MCF 10A (cell line): ENCODE measurements around the gene ZNF341. TPM values are rescaled to one million over a fixed set of nuclear protein-coding genes. Genes with fewer than 3 reads are reported as not detected.

Experiments used
- BruUV-seq: library from RNA; stranded (reverse); fragments of 400-500 nt; replicated peaks from 2 replicates; lab custom pipeline; 2021; lab: Mats Ljungman, UMichigan
- CTCF ChIA-PET: fragments of 300-600 bp; sonication (Branson Sonifier 250); formaldehyde crosslinking; extraction: SDS; loops from one replicate; lab custom pipeline; 2021; ENCODE audit warnings: antibody characterized with exemption, inconsistent platforms; lab: Yijun Ruan, JAX
- POLR2A ChIA-PET: fragments of 300-600, 350-650 bp; sonication (Branson Sonifier 250); formaldehyde crosslinking; extraction: SDS; loops from one replicate; lab custom pipeline; 2020; ENCODE audit warnings: antibody characterized with exemption, inconsistent platforms; lab: Yijun Ruan, JAX
- DNase-seq: peaks from one replicate; pipeline ENCODE4 v3.0.0-alpha.2; 2018; ENCODE audit not compliant: unreplicated experiment
- H3K27ac Mint-ChIP-seq: one replicate; pipeline ENCODE4 v1.8.0; 2022; ENCODE audit warnings: mild to moderate bottlenecking, low read depth, mixed read lengths; ENCODE audit not compliant: unreplicated experiment
- H3K27me3 Mint-ChIP-seq: one replicate; pipeline ENCODE4 v1.8.0; 2022; ENCODE audit warnings: mixed read lengths; ENCODE audit not compliant: insufficient read depth, unreplicated experiment
- H3K36me3 Mint-ChIP-seq: one replicate; pipeline ENCODE4 v1.8.0; 2022; ENCODE audit warnings: mild to moderate bottlenecking, moderate library complexity, mixed read lengths; ENCODE audit not compliant: insufficient read depth, unreplicated experiment
- H3K4me1 Mint-ChIP-seq: one replicate; pipeline ENCODE4 v1.8.0; 2022; ENCODE audit warnings: mixed read lengths; ENCODE audit not compliant: insufficient read depth, unreplicated experiment
- H3K4me3 Mint-ChIP-seq: one replicate; pipeline ENCODE4 v1.8.0; 2022; ENCODE audit warnings: mild to moderate bottlenecking, moderate library complexity, mixed read lengths; ENCODE audit not compliant: unreplicated experiment
- H3K9me3 Mint-ChIP-seq: one replicate; pipeline ENCODE4 v1.8.0; 2022; ENCODE audit warnings: mixed read lengths; ENCODE audit not compliant: unreplicated experiment
- intact Hi-C: fragments of 100-400 bp; cut with micrococcal nuclease; formaldehyde crosslinking; loops from 2 replicates; pipeline ENCODE4 v1.14.1; 2022
- total RNA-seq: library from RNA; stranded (reverse); gene quantifications from 2 replicates; pipeline ENCODE4 v1.2.3, GENCODE V29; 2022
- TF ChIP-seq, protein P1 (sequence below): fragments of 200-600 bp; IDR thresholded peaks from one replicate; pipeline ENCODE4 v1.8.0; 2022; ENCODE audit warnings: antibody characterized with exemption, mild to moderate bottlenecking; ENCODE audit not compliant: unreplicated experiment

ZNF341 gene
- total RNA-seq, 1 experiment from 2014 or later: 2.0 TPM

DNA sequence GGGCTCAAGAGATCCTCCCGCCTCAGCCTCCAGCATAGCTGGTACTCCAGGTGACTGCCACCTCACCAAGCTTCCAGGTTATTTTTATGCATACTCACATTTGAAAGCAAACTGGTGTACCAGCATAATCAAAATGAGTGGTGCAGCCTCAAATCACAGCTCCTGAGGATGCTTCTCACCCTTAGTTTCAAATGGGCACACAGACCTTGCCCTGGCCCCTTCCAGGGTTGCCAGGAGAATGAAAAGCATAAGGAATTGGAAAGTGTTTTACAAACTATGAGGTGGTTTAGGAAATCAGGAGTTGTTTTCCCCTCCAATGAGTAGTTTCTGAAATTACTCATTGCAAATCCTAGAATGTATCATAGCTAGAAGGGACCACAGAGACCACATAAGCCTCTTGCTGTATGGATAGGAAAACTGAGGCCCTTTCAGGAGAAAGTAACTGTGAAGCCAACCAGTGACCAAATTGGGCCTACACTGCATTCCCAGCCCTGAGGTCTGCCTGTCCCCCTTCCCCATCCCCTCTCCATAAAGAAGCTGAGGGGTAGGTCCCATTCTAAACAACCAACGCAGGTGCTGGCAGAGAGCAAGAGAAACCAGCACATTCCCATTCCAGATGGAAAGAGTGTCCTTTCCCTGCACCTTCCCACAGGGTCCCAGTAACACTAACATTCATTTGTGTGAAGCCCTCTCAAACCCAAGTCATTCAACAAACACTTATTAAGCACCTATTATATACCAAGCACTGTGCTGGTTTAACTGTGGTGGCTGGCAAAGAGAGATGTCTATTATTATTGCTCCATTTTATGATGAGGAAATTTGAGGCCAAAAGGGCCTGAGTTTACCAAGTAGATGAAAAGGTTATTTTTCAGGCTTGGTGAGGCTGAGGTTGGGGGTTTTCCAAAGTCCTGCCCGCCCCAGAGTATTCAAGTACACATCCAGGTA lies 43.5 kb upstream of the ZNF341 start:
- peaks cover 4% of the 10 kb centered on the region for H3K36me3 Mint-ChIP-seq
- ChIA-PET POLR2A (interaction anchor here (0.7 kb wide), 1 partner anchor 217 kb away, joined by 3 read pairs; no protein-coding TSS in a partner anchor), CTCF (interaction anchor here (0.7 to 2.2 kb wide), 2 partner anchors 20 to 32 kb away, joined by 4 to 7 read pairs; partner anchors contain the start of gene PXMP4)
- intact Hi-C loops: loop anchor here (10.0 kb wide), 1 partner anchor 127 kb away; the partner anchor contains the start of gene CHMP4B
- H3K27ac Mint-ChIP-seq: no peak overlapping the region
- peaks cover 13% of the 10 kb centered on the region for H3K4me1 Mint-ChIP-seq
- no TSS peak for BruUV-seq
- TF ChIP-seq, protein P1, sequence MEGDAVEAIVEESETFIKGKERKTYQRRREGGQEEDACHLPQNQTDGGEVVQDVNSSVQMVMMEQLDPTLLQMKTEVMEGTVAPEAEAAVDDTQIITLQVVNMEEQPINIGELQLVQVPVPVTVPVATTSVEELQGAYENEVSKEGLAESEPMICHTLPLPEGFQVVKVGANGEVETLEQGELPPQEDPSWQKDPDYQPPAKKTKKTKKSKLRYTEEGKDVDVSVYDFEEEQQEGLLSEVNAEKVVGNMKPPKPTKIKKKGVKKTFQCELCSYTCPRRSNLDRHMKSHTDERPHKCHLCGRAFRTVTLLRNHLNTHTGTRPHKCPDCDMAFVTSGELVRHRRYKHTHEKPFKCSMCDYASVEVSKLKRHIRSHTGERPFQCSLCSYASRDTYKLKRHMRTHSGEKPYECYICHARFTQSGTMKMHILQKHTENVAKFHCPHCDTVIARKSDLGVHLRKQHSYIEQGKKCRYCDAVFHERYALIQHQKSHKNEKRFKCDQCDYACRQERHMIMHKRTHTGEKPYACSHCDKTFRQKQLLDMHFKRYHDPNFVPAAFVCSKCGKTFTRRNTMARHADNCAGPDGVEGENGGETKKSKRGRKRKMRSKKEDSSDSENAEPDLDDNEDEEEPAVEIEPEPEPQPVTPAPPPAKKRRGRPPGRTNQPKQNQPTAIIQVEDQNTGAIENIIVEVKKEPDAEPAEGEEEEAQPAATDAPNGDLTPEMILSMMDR: no peak
- H3K9me3 Mint-ChIP-seq: no peaks in the 10 kb centered on the region
- H3K4me3 Mint-ChIP-seq: no peak overlapping the region
- H3K27me3 Mint-ChIP-seq: no peaks in the 10 kb centered on the region
- DNase-seq: no peak

DNA sequence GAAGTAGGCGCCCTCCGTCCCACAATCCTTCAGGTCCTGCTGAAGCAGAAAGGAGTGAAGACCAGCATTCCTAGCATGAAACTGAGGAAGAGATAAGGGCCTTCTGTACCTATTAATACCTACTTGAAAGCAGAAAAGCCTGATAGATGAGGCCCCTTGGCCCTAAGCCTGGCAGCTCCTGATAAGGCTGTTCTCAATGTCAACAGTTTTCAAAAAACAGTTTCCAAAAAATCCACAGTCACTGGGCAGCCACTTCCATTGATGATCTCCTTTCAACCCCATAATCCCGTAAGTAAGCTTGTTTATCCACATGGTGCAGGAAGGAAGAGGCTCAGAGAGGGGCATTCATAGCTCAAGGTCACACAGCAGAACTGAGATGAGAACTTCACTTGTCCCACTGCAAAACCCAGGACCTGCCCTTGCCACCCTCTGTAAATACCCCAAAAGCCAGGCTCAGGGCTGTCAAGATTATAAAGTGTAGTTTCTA lies 42.8 kb upstream of the ZNF341 start:
- intact Hi-C loops: loop anchor here (10.0 kb wide), 1 partner anchor 126 kb away; the partner anchor contains the start of gene CHMP4B
- CTCF ChIA-PET: interaction anchor here (0.6 kb wide), 1 partner anchor 90 kb away, joined by 3 read pairs; no protein-coding TSS in a partner anchor

DNA sequence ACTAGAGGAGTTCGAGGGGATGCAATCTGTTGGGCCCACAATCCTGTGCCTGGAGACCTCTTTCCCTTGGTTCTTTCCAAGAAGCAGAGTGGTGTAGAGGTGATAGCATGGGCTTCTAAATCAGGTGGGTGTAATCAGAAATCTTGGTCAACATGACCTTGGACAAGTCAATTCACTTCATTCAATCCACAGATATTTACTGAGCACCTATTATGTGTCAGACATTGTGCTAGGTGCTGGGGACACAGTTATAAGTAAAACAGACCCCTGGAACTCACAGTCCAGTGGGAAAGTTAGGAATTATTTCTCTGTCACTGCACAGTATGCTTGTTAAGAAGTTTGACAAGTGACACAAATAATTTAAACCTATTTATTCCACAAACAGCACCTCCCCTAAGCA lies 42.3 kb upstream of the ZNF341 start:
- H3K4me3 Mint-ChIP-seq: no peak overlapping the region
- TF ChIP-seq, protein P1: no peak
- no peak overlapping the region for H3K27ac Mint-ChIP-seq
- peaks cover 13% of the 10 kb centered on the region for H3K4me1 Mint-ChIP-seq
- intact Hi-C loops: loop anchor here (10.0 kb wide), 1 partner anchor 125 kb away; the partner anchor contains the start of gene CHMP4B
- DNase-seq: no peak
- BruUV-seq: no TSS peak
- H3K9me3 Mint-ChIP-seq: no peaks in the 10 kb centered on the region
- H3K36me3 Mint-ChIP-seq: peaks cover 4% of the 10 kb centered on the region
- ChIA-PET POLR2A (interaction anchor here (0.5 to 0.8 kb wide), 2 partner anchors 171 to 1477 kb away, joined by 3 read pairs; no protein-coding TSS in a partner anchor), CTCF (interaction anchor here (0.6 kb wide), 1 partner anchor 91 kb away, joined by 3 read pairs; no protein-coding TSS in a partner anchor)
- H3K27me3 Mint-ChIP-seq: no peaks in the 10 kb centered on the region

More for the DNA sequence above, 42.8 kb upstream of the ZNF341 start:
- no TSS peak for BruUV-seq
- peaks cover 13% of the 10 kb centered on the region for H3K4me1 Mint-ChIP-seq
- H3K36me3 Mint-ChIP-seq: peaks cover 4% of the 10 kb centered on the region
- POLR2A ChIA-PET: interaction anchor here (0.8 kb wide), 1 partner anchor 172 kb away, joined by 3 read pairs; no protein-coding TSS in a partner anchor
- TF ChIP-seq, protein P1: no peak
- H3K27ac Mint-ChIP-seq: no peak overlapping the region
- H3K27me3 Mint-ChIP-seq: no peaks in the 10 kb centered on the region
- H3K4me3 Mint-ChIP-seq: no peak overlapping the region
- no peak for DNase-seq
- no peaks in the 10 kb centered on the region for H3K9me3 Mint-ChIP-seq
